Posterior cingulate gyrus (tissue), 11 donors: ENCODE data around the gene ADAMTSL2.
"Not testable (repeated sequence)": the region's sequence is repeated elsewhere in the genome, so short reads cannot be mapped to it uniquely, and the experiment has no call there.

Source experiments
- DNase-seq, 10 donors: peaks; one replicate each; pipeline versions ENCODE4 v3.0.0 to v3.0.0-alpha.2; 2020 to 2021; ENCODE audit warnings: mixed read lengths in 3 of 10
- intact Hi-C: fragments of 100-400 bp; cut with DNase I; formaldehyde crosslinking; loops from one replicate; pipeline ENCODE4 v1.15.1; 2023

Gene ADAMTSL2

GRCh38 chr9:133545494-133546286 lies 11.2 kb downstream of the ADAMTSL2 start:
- no peak for DNase-seq
- intact Hi-C loops: no loop called here

- DNase-seq: no peak
- intact Hi-C loops: no loop called here
Measured at GRCh38 chr9:133546287-133546680, 11.8 kb downstream of the ADAMTSL2 start.

GRCh38 chr9:133547116-133547515 lies 12.6 kb downstream of the ADAMTSL2 start:
- no peak for DNase-seq
- intact Hi-C loops: no loop called here

- intact Hi-C loops: no loop called here
- DNase-seq: no peak
Measured at GRCh38 chr9:133551446-133551845, 16.9 kb downstream of the ADAMTSL2 start.

- no peak for DNase-seq
- intact Hi-C loops: no loop called here
Measured at GRCh38 chr9:133552236-133552635, 17.7 kb downstream of the ADAMTSL2 start.

GRCh38 chr9:133553123-133553522 lies 18.6 kb downstream of the ADAMTSL2 start:
- intact Hi-C loops: no loop called here

GRCh38 chr9:133553973-133554713 lies 19.6 kb downstream of the ADAMTSL2 start:
- no peak for DNase-seq
- intact Hi-C loops: no loop called here

More at GRCh38 chr9:133553123-133553522, 18.6 kb downstream of the ADAMTSL2 start:
- DNase-seq: no peak

GRCh38 chr9:133554729-133555128 lies 20.2 kb downstream of the ADAMTSL2 start:
- intact Hi-C loops: no loop called here

GRCh38 chr9:133556354-133556753 lies 21.9 kb downstream of the ADAMTSL2 start:
- no peak for DNase-seq
- intact Hi-C loops: no loop called here

More at GRCh38 chr9:133554729-133555128, 20.2 kb downstream of the ADAMTSL2 start:
- DNase-seq: no peak

- DNase-seq: no peak
- intact Hi-C loops: no loop called here
Measured at GRCh38 chr9:133557581-133557980, 23.1 kb downstream of the ADAMTSL2 start.

- DNase-seq: peak in 6 of 10 donors; percentile 55 to 94 (median 72)
Measured at GRCh38 chr9:133558191-133559126, 24.0 kb downstream of the ADAMTSL2 start.

GRCh38 chr9:133560311-133560710 lies 25.8 kb downstream of the ADAMTSL2 start:
- intact Hi-C loops: no loop called here
- peak in 4 of 10 donors; percentile 43 to 93 (median 66) for DNase-seq

More at GRCh38 chr9:133558191-133559126, 24.0 kb downstream of the ADAMTSL2 start:
- intact Hi-C loops: no loop called here

- intact Hi-C loops: no loop called here
- DNase-seq: no peak
Measured at GRCh38 chr9:133560944-133561343, 26.4 kb downstream of the ADAMTSL2 start.

GRCh38 chr9:133561976-133562554 lies 27.6 kb downstream of the ADAMTSL2 start:
- intact Hi-C loops: no loop called here

GRCh38 chr9:133562611-133563290 lies 28.2 kb downstream of the ADAMTSL2 start:
- no peak for DNase-seq
- intact Hi-C loops: no loop called here

More at GRCh38 chr9:133561976-133562554, 27.6 kb downstream of the ADAMTSL2 start:
- DNase-seq: no peak

GRCh38 chr9:133563291-133563796 lies 28.8 kb downstream of the ADAMTSL2 start:
- no peak for DNase-seq
- intact Hi-C loops: no loop called here

GRCh38 chr9:133563814-133564213 lies 29.3 kb downstream of the ADAMTSL2 start:
- DNase-seq, intact Hi-C loops: not testable (repeated sequence)

GRCh38 chr9:133564451-133565116 lies 30.1 kb downstream of the ADAMTSL2 start:
- no peak for DNase-seq
- intact Hi-C loops: no loop called here

GRCh38 chr9:133566382-133566781 lies 31.9 kb downstream of the ADAMTSL2 start:
- no peak for DNase-seq
- intact Hi-C loops: no loop called here
